ENCODE data around the gene MIF4GD. TPM values are rescaled to one million over a fixed set of nuclear protein-coding genes. Genes with fewer than 3 reads are reported as not detected.

MIF4GD gene
- total and polyA plus RNA-seq, 7 experiments from 2014 or later: 26.9 to 90.0 (median 37.1) TPM

GRCh38 chr17:75227729-75228128, 43.3 kb downstream of the MIF4GD start:
- Histone ChIP-seq H3K4me3 (ENCODE audit: low read length) (no peak overlapping the region), H3K4me1 (ENCODE audit: control insufficient read depth in 2 of 2, insufficient read depth in 2 of 2, low read length in 2 of 2) (no peaks in the 10 kb centered on the region), H3K9me3 (ENCODE audit: control insufficient read depth in 2 of 3, low read length in 3 of 3) (no peaks in the 10 kb centered on the region), H3K36me3 (ENCODE audit: control insufficient read depth in 2 of 3, insufficient read depth in 3 of 3, low read length in 3 of 3) (peaks cover 0 to 82% (median 24%) of the 10 kb centered on the region in 3 experiments), H3K27me3 (ENCODE audit: control insufficient read depth in 2 of 2, insufficient read depth in 2 of 2, low read length in 2 of 2) (no peaks in the 10 kb centered on the region), H3K27ac (ENCODE audit: low read depth, low read length) (no peak overlapping the region)
- intact Hi-C loops (cut with micrococcal nuclease): no loop called here
- no peaks in the 10 kb centered on the region for H3K9me3 Mint-ChIP-seq
- DNase-seq: no peak
- ChIA-PET POLR2A (interaction anchor here (0.6 to 0.7 kb wide), 3 partner anchors 8 to 33 kb away, joined by 3 to 8 read pairs (median 6); no protein-coding TSS in a partner anchor), CTCF (interaction anchor here (0.6 kb wide), 1 partner anchor 262 kb away, joined by 5 read pairs; no protein-coding TSS in a partner anchor)
- no peak overlapping the region for H3K4me3 Mint-ChIP-seq
- ATAC-seq: no peak
- H3K4me1 Mint-ChIP-seq: no peaks in the 10 kb centered on the region
- peaks cover 0 to 40% (median 4%) of the 10 kb centered on the region in 5 donors for H3K36me3 Mint-ChIP-seq
- no peaks in the 10 kb centered on the region for H3K27me3 Mint-ChIP-seq
- H3K27ac Mint-ChIP-seq: peak overlapping the region in 1 of 9 donors; percentile 31

DNA sequence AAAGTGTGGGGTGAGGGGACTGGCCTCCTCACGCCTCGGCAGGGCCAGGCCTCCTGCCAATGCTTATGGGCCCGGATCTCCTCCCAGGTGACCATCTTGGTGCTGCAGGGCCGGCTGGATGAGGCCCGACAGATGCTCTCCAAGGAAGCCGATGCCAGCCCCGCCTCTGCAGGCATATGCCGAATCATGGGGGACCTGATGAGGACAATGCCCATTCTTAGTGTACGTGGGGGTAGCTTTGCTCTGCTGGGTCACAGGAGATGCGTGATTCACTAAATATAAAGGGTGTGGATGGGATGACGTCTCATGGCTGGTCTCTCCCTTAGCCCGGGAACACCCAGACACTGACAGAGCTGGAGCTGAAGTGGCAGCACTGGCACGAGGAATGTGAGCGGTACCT, 46.0 kb downstream of the MIF4GD start:
- Mint-ChIP-seq H3K27ac (peak overlapping the region in 1 of 9 donors; percentile 13), H3K9me3 (no peaks in the 10 kb centered on the region), H3K36me3 (peaks cover 4 to 37% (median 7%) of the 10 kb centered on the region in 5 donors), H3K4me3 (no peak overlapping the region), H3K27me3 (no peaks in the 10 kb centered on the region), H3K4me1 (peaks cover 0 to 5% (median 0%) of the 10 kb centered on the region in 7 donors)
- ChIA-PET POLR2A (interaction anchor here (0.5 kb wide), 1 partner anchor 20 kb away, joined by 3 read pairs; no protein-coding TSS in a partner anchor), CTCF (interaction anchor here (0.6 kb wide), 1 partner anchor 20 kb away, joined by 3 read pairs; the partner anchor contains the start of gene NUP85)
- Histone ChIP-seq H3K27me3 (ENCODE audit: control insufficient read depth in 2 of 2, insufficient read depth in 2 of 2, low read length in 2 of 2) (no peaks in the 10 kb centered on the region), H3K4me3 (ENCODE audit: low read length) (no peak overlapping the region), H3K4me1 (ENCODE audit: control insufficient read depth in 2 of 2, insufficient read depth in 2 of 2, low read length in 2 of 2) (no peaks in the 10 kb centered on the region), H3K36me3 (ENCODE audit: control insufficient read depth in 2 of 3, insufficient read depth in 3 of 3, low read length in 3 of 3) (peaks cover 0 to 62% (median 7%) of the 10 kb centered on the region in 3 experiments), H3K27ac (ENCODE audit: low read depth, low read length) (no peak overlapping the region), H3K9me3 (ENCODE audit: control insufficient read depth in 2 of 3, low read length in 3 of 3) (no peaks in the 10 kb centered on the region)
- intact Hi-C loops (cut with micrococcal nuclease): no loop called here
- ATAC-seq: no peak
- no peak for DNase-seq

GRCh38 chr17:75219815-75220214, 51.2 kb downstream of the MIF4GD start:
- H3K4me3 Mint-ChIP-seq: no peak overlapping the region
- intact Hi-C loops (cut with micrococcal nuclease): no loop called here
- ChIA-PET CTCF (interaction anchor here (0.6 to 1.6 kb wide), 4 partner anchors 9 to 90 kb away, joined by 3 to 5 read pairs (median 4); no protein-coding TSS in a partner anchor), POLR2A (interaction anchor here (0.5 to 0.7 kb wide), 2 partner anchors 8 to 57 kb away, joined by 3 to 6 read pairs; no protein-coding TSS in a partner anchor)
- ATAC-seq: no peak
- H3K4me1 Mint-ChIP-seq: peaks cover 0 to 5% (median 3%) of the 10 kb centered on the region in 7 donors
- Histone ChIP-seq H3K9me3 (ENCODE audit: control insufficient read depth in 2 of 3, low read length in 3 of 3) (no peaks in the 10 kb centered on the region), H3K4me3 (ENCODE audit: low read length) (no peak overlapping the region), H3K27me3 (ENCODE audit: control insufficient read depth in 2 of 2, insufficient read depth in 2 of 2, low read length in 2 of 2) (no peaks in the 10 kb centered on the region), H3K4me1 (ENCODE audit: control insufficient read depth in 2 of 2, insufficient read depth in 2 of 2, low read length in 2 of 2) (no peaks in the 10 kb centered on the region), H3K27ac (ENCODE audit: low read depth, low read length) (no peak overlapping the region), H3K36me3 (ENCODE audit: control insufficient read depth in 2 of 3, insufficient read depth in 3 of 3, low read length in 3 of 3) (peaks cover 6 to 61% (median 18%) of the 10 kb centered on the region in 3 experiments)
- no peaks in the 10 kb centered on the region for H3K9me3 Mint-ChIP-seq
- H3K36me3 Mint-ChIP-seq: peaks cover 11 to 43% (median 18%) of the 10 kb centered on the region in 5 donors
- peak overlapping the region in 1 of 9 donors; percentile 60 for H3K27ac Mint-ChIP-seq
- DNase-seq: no peak
- no peaks in the 10 kb centered on the region for H3K27me3 Mint-ChIP-seq

DNA sequence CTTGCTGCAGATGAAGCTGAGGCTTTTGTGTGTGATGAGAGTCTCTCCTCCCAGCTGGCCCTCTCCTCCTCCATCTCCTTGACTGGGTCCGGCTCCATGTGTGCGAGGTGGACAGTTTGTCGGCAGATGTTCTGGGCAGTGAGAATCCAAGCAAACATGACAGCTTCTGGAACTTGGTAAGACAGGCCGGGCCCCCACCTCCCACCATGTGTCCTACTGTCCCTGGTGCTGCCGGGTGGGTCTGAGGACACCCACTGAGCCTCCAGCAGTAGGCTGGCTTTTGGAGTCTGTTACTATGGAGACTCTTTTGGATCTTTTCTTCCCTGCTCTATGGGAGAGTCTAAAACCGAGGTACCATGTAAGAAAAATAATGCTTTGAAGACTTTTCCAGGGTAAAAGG, 52.9 kb downstream of the MIF4GD start:
- no peaks in the 10 kb centered on the region for H3K4me1 ChIP-seq (ENCODE audit: control insufficient read depth in 2 of 2, insufficient read depth in 2 of 2, low read length in 2 of 2)
- Mint-ChIP-seq H3K27ac (no peak overlapping the region), H3K4me1 (peaks cover 0 to 5% (median 3%) of the 10 kb centered on the region in 7 donors), H3K36me3 (peaks cover 11 to 43% (median 18%) of the 10 kb centered on the region in 5 donors), H3K27me3 (no peaks in the 10 kb centered on the region), H3K9me3 (no peaks in the 10 kb centered on the region), H3K4me3 (no peak overlapping the region)
- DNase-seq (no peak), ATAC-seq (no peak)
- no peak overlapping the region for H3K4me3 ChIP-seq (ENCODE audit: low read length)
- no peaks in the 10 kb centered on the region for H3K9me3 ChIP-seq (ENCODE audit: control insufficient read depth in 2 of 3, low read length in 3 of 3)
- no peak overlapping the region for H3K27ac ChIP-seq (ENCODE audit: low read depth, low read length)
- peaks cover 6 to 71% (median 19%) of the 10 kb centered on the region in 3 experiments for H3K36me3 ChIP-seq (ENCODE audit: control insufficient read depth in 2 of 3, insufficient read depth in 3 of 3, low read length in 3 of 3)
- ChIA-PET CTCF (no interaction called here), POLR2A (interaction anchor here (1.2 kb wide), 1 partner anchor 12 kb away, joined by 4 read pairs; no protein-coding TSS in a partner anchor)
- H3K27me3 ChIP-seq (ENCODE audit: control insufficient read depth in 2 of 2, insufficient read depth in 2 of 2, low read length in 2 of 2): no peaks in the 10 kb centered on the region
- intact Hi-C loops (cut with micrococcal nuclease): no loop called here

Other genes with a start within 250 kb of the MIF4GD start
- gene ATP5PD, start 224.3 kb downstream of the MIF4GD start, total RNA-seq: 100 to 1,000 TPM; 113 to 195 (median 161) TPM
- 100 to 1,000 TPM; 362 to 478 TPM for gene ATP5PD, start 224.3 kb downstream of the MIF4GD start, polyA plus RNA-seq
- gene KCTD2, start 224.0 kb downstream of the MIF4GD start, total RNA-seq: 10 to 100 TPM; 19.5 to 35.7 (median 23.0) TPM
- gene KCTD2, start 224.0 kb downstream of the MIF4GD start, polyA plus RNA-seq: 1 to 10 TPM; 4.8 to 8.7 TPM
- gene SLC16A5, start 183.3 kb downstream of the MIF4GD start, total RNA-seq: 10 to 100 TPM in 4 of 5 experiments, 1 to 10 TPM in 1; 9.2 to 26.3 (median 24.5) TPM
- 1 to 10 TPM; 5.9 to 7.6 TPM for gene SLC16A5, start 183.3 kb downstream of the MIF4GD start, polyA plus RNA-seq
- gene ARMC7, start 161.3 kb downstream of the MIF4GD start, total RNA-seq: 10 to 100 TPM in 4 of 5 experiments, 1 to 10 TPM in 1; 5.8 to 18.9 (median 17.8) TPM
- 1 to 10 TPM; 1.8 to 4.4 TPM for gene ARMC7, start 161.3 kb downstream of the MIF4GD start, polyA plus RNA-seq
- 10 to 100 TPM; 23.4 to 54.8 (median 37.5) TPM for gene NT5C, start 139.5 kb downstream of the MIF4GD start, total RNA-seq
- gene NT5C, start 139.5 kb downstream of the MIF4GD start, polyA plus RNA-seq: 10 to 100 TPM; 31.1 to 33.1 TPM
- 100 to 1,000 TPM in 1 of 5 experiments, 10 to 100 TPM in 4; 12.3 to 227 (median 29.3) TPM for gene JPT1, start 116.7 kb downstream of the MIF4GD start, total RNA-seq
- gene JPT1, start 116.7 kb downstream of the MIF4GD start, polyA plus RNA-seq: 10 to 100 TPM; 70.0 to 72.3 TPM
- gene SUMO2, start 88.3 kb downstream of the MIF4GD start, total RNA-seq: 100 to 1,000 TPM; 201 to 494 (median 247) TPM
- gene SUMO2, start 88.3 kb downstream of the MIF4GD start, polyA plus RNA-seq: 100 to 1,000 TPM; 173 to 357 TPM
- gene NUP85, start 65.6 kb downstream of the MIF4GD start, total RNA-seq: 100 to 1,000 TPM in 2 of 5 experiments, 10 to 100 TPM in 3; 96.3 to 143 (median 99.2) TPM
- 10 to 100 TPM; 21.0 to 57.3 TPM for gene NUP85, start 65.6 kb downstream of the MIF4GD start, polyA plus RNA-seq
- 100 to 1,000 TPM in 2 of 5 experiments, 10 to 100 TPM in 3; 79.6 to 128 (median 87.4) TPM for gene GGA3, start 9.6 kb downstream of the MIF4GD start, total RNA-seq
- 10 to 100 TPM; 13.2 to 27.4 TPM for gene GGA3, start 9.6 kb downstream of the MIF4GD start, polyA plus RNA-seq
- gene MRPS7, start 9.4 kb downstream of the MIF4GD start, total RNA-seq: 10 to 100 TPM; 29.2 to 70.1 (median 34.4) TPM
- gene MRPS7, start 9.4 kb downstream of the MIF4GD start, polyA plus RNA-seq: 100 to 1,000 TPM; 129 to 135 TPM
- gene SLC25A19, start 18.2 kb upstream of the MIF4GD start, total RNA-seq: 10 to 100 TPM; 15.6 to 42.5 (median 21.1) TPM
- gene SLC25A19, start 18.2 kb upstream of the MIF4GD start, polyA plus RNA-seq: 10 to 100 TPM; 13.0 to 15.5 TPM
- gene GRB2, start 134.4 kb upstream of the MIF4GD start, total RNA-seq: 100 to 1,000 TPM; 112 to 167 (median 139) TPM
- gene GRB2, start 134.4 kb upstream of the MIF4GD start, polyA plus RNA-seq: 100 to 1,000 TPM; 151 to 165 TPM
- 10 to 100 TPM; 74.1 to 97.2 (median 81.9) TPM for gene TMEM94, start 185.4 kb upstream of the MIF4GD start, total RNA-seq
- 10 to 100 TPM; 11.7 to 27.2 TPM for gene TMEM94, start 185.4 kb upstream of the MIF4GD start, polyA plus RNA-seq
- 1 to 10 TPM in 2 of 5 experiments, under 1 TPM in 3; 0.22 to 1.2 (median 0.92) TPM for gene CASKIN2, start 244.3 kb upstream of the MIF4GD start, total RNA-seq
- gene CASKIN2, start 244.3 kb upstream of the MIF4GD start, polyA plus RNA-seq: under 1 TPM in 1 of 2 donors, not detected in 1; 0.28 TPM
- gene TSEN54, start 245.3 kb upstream of the MIF4GD start, total RNA-seq: 10 to 100 TPM; 36.2 to 62.9 (median 56.0) TPM
- gene TSEN54, start 245.3 kb upstream of the MIF4GD start, polyA plus RNA-seq: 10 to 100 TPM; 64.6 to 85.0 TPM